ENCODE data around the gene AQP6. TPM values are rescaled to one million over a fixed set of nuclear protein-coding genes. Genes with fewer than 3 reads are reported as not detected.

Gene AQP6
- total RNA-seq, 1 donor from 2014 or later = not detected

DNA sequence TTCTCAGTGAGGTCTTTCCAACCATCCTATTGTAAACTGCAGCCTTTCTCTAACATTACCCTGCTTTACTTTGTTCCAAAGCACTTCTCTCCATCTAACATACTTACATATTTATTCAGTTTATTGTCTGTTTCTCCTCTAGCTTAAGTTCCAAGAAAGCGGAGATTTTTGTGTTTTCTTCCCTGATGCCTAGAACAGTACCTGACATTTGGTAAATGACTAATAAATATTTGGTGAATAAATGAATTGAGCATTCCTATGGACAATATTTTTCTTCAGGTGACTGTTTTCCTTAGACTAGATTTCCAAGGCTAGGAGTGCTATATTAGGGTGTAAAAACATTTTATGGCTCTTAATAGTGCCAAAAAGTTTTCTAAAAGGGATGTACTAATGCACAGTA, 50.2 kb downstream of the AQP6 start:
- no peak overlapping the region for H3K4me3 Mint-ChIP-seq (ENCODE audit: unreplicated experiment)
- no peaks in the 10 kb centered on the region for H3K9me3 Mint-ChIP-seq (ENCODE audit: low read depth)
- TF ChIP-seq, protein P1, sequence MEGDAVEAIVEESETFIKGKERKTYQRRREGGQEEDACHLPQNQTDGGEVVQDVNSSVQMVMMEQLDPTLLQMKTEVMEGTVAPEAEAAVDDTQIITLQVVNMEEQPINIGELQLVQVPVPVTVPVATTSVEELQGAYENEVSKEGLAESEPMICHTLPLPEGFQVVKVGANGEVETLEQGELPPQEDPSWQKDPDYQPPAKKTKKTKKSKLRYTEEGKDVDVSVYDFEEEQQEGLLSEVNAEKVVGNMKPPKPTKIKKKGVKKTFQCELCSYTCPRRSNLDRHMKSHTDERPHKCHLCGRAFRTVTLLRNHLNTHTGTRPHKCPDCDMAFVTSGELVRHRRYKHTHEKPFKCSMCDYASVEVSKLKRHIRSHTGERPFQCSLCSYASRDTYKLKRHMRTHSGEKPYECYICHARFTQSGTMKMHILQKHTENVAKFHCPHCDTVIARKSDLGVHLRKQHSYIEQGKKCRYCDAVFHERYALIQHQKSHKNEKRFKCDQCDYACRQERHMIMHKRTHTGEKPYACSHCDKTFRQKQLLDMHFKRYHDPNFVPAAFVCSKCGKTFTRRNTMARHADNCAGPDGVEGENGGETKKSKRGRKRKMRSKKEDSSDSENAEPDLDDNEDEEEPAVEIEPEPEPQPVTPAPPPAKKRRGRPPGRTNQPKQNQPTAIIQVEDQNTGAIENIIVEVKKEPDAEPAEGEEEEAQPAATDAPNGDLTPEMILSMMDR (IDR thresholded peaks at IDR 0.05) = no peak
- H3K27ac Mint-ChIP-seq (ENCODE audit: unreplicated experiment) = no peak overlapping the region
- H3K36me3 Mint-ChIP-seq (ENCODE audit: low read depth) = no peaks in the 10 kb centered on the region
- no peak for DNase-seq (ENCODE audit: low spot score)
- no peaks in the 10 kb centered on the region for H3K27me3 Mint-ChIP-seq (ENCODE audit: low read depth)
- H3K4me1 Mint-ChIP-seq (ENCODE audit: low read depth) = peaks cover 37% of the 10 kb centered on the region

- H3K27me3 Mint-ChIP-seq (ENCODE audit: low read depth) = no peaks in the 10 kb centered on the region
- TF ChIP-seq, protein P1 (IDR thresholded peaks at IDR 0.05) = no peak
- H3K9me3 Mint-ChIP-seq (ENCODE audit: low read depth) = no peaks in the 10 kb centered on the region
- H3K27ac Mint-ChIP-seq (ENCODE audit: unreplicated experiment) = peak overlapping the region; percentile 99
- peak overlapping the region; percentile 100 for H3K4me3 Mint-ChIP-seq (ENCODE audit: unreplicated experiment)
- H3K36me3 Mint-ChIP-seq (ENCODE audit: low read depth) = no peaks in the 10 kb centered on the region
- peaks cover 37% of the 10 kb centered on the region for H3K4me1 Mint-ChIP-seq (ENCODE audit: low read depth)
- no peak for DNase-seq (ENCODE audit: low spot score)
These were observed 51.5 kb downstream of the AQP6 start for GRCh38 chr12:50024227-50024626.

GRCh38 chr12:50024805-50025186, 52.0 kb downstream of the AQP6 start:
- H3K36me3 Mint-ChIP-seq (ENCODE audit: low read depth) = no peaks in the 10 kb centered on the region
- TF ChIP-seq, protein P1 (IDR thresholded peaks at IDR 0.05) = no peak
- peak overlapping the region; percentile 99 for H3K27ac Mint-ChIP-seq (ENCODE audit: unreplicated experiment)
- DNase-seq (ENCODE audit: low spot score) = no peak
- peaks cover 37% of the 10 kb centered on the region for H3K4me1 Mint-ChIP-seq (ENCODE audit: low read depth)
- no peaks in the 10 kb centered on the region for H3K9me3 Mint-ChIP-seq (ENCODE audit: low read depth)
- H3K4me3 Mint-ChIP-seq (ENCODE audit: unreplicated experiment) = peak overlapping the region; percentile 100
- H3K27me3 Mint-ChIP-seq (ENCODE audit: low read depth) = no peaks in the 10 kb centered on the region

GRCh38 chr12:50025187-50026059, 52.7 kb downstream of the AQP6 start, which contains the start of gene RACGAP1:
TSS of gene RACGAP1 (minus strand) at chr12:50025494. CDS start at chr12:50016715, 8,779 bp downstream.
- Mint-ChIP-seq H3K9me3 (ENCODE audit: low read depth) (no peaks in the 10 kb centered on the region), H3K27me3 (ENCODE audit: low read depth) (no peaks in the 10 kb centered on the region), H3K36me3 (ENCODE audit: low read depth) (no peaks in the 10 kb centered on the region), H3K27ac (ENCODE audit: unreplicated experiment) (peak within 1 kb of the TSS; percentile 99), H3K4me1 (ENCODE audit: low read depth) (peaks cover 37% of the 10 kb centered on the region), H3K4me3 (ENCODE audit: unreplicated experiment) (peak within 1 kb of the TSS; percentile 100)
- DNase-seq (ENCODE audit: low spot score) = peak; percentile 96
- TF ChIP-seq, protein P1 (IDR thresholded peaks at IDR 0.05) = no peak

- Mint-ChIP-seq H3K27ac (ENCODE audit: unreplicated experiment) (no peak overlapping the region), H3K27me3 (ENCODE audit: low read depth) (no peaks in the 10 kb centered on the region), H3K36me3 (ENCODE audit: low read depth) (no peaks in the 10 kb centered on the region), H3K9me3 (ENCODE audit: low read depth) (no peaks in the 10 kb centered on the region), H3K4me3 (ENCODE audit: unreplicated experiment) (no peak overlapping the region), H3K4me1 (ENCODE audit: low read depth) (peaks cover 26% of the 10 kb centered on the region)
- TF ChIP-seq, protein P1 (IDR thresholded peaks at IDR 0.05) = no peak
- DNase-seq (ENCODE audit: low spot score) = no peak
These were observed 53.9 kb downstream of the AQP6 start for GRCh38 chr12:50026691-50027090.

Other genes with a start within 250 kb of the AQP6 start
- 321 to 344 TPM (median 335 TPM) in 3 replicates for gene TMBIM6, start 231.4 kb upstream of the AQP6 start, total RNA-seq
- gene NCKAP5L, start 144.5 kb upstream of the AQP6 start, total RNA-seq = 36.3 to 47.6 TPM (median 46.0 TPM) in 3 replicates
- 3.1 to 3.3 TPM (median 3.3 TPM) in 3 replicates for gene BCDIN3D, start 129.8 kb upstream of the AQP6 start, total RNA-seq
- 0.47 to 1.3 TPM (median 0.74 TPM) in 3 replicates for gene FAIM2, start 69.0 kb upstream of the AQP6 start, total RNA-seq
- not detected in 3 replicates for gene AQP2, start 22.2 kb upstream of the AQP6 start, total RNA-seq
- gene AQP5, start 11.1 kb upstream of the AQP6 start, total RNA-seq = 0.20 TPM in 1 of 3 replicates, not detected in the others
- 25.7 to 31.0 TPM (median 28.4 TPM) in 3 replicates for gene RACGAP1, start 52.5 kb downstream of the AQP6 start, total RNA-seq
- 2.5 to 4.4 TPM (median 3.9 TPM) in 3 replicates for gene ASIC1, start 84.6 kb downstream of the AQP6 start, total RNA-seq
- 50.8 to 55.7 TPM (median 52.0 TPM) in 3 replicates for gene SMARCD1, start 112.4 kb downstream of the AQP6 start, total RNA-seq
- 0.46 TPM in 1 of 3 replicates, not detected in the others for gene GPD1, start 131.1 kb downstream of the AQP6 start, total RNA-seq
- gene COX14, start 139.3 kb downstream of the AQP6 start, total RNA-seq = 37.8 to 53.1 TPM (median 44.7 TPM) in 3 replicates
- gene CERS5, start 194.4 kb downstream of the AQP6 start, total RNA-seq = 77.2 to 81.3 TPM (median 80.9 TPM) in 3 replicates